BLaER1 treated with 17β-estradiol and CSF1 and Interleukin-3, amounts not matched to agents 10 nM and 100 nM (cell line): ENCODE measurements around the gene RPN2.

Source experiments
- H3K27ac ChIP-seq, 11 experiments: shearing (Covaris generic); formaldehyde crosslinking; 2 replicates each; pipeline ENCODE4 v1.8.1; 2022
- H3K27me3 ChIP-seq, 11 experiments: shearing (Covaris generic); formaldehyde crosslinking; 2 replicates each; pipeline ENCODE4 v1.8.1; 2022
- H3K36me3 ChIP-seq, 11 experiments: shearing (Covaris generic); formaldehyde crosslinking; 2 replicates each; pipeline ENCODE4 v1.8.1; 2022
- H3K4me1 ChIP-seq, 10 experiments: shearing (Covaris generic); formaldehyde crosslinking; 2 replicates each; pipeline ENCODE4 v1.8.1; 2022
- H3K4me2 ChIP-seq, 11 experiments: shearing (Covaris generic); formaldehyde crosslinking; 2 replicates each; pipeline ENCODE4 v1.8.1; 2022
- H3K4me3 ChIP-seq, 10 experiments: shearing (Covaris generic); formaldehyde crosslinking; 2 replicates each; pipeline ENCODE4 v1.8.1; 2022
- H3K9ac ChIP-seq, 11 experiments: shearing (Covaris generic); formaldehyde crosslinking; 2 replicates each; pipeline ENCODE4 v1.8.1; 2022
- H3K9me3 ChIP-seq, 11 experiments: shearing (Covaris generic); formaldehyde crosslinking; replicated peaks in 1 of 11; 2 replicates each; pipeline ENCODE4 v1.8.1; 2022
- H4K20me1 ChIP-seq, 11 experiments: shearing (Covaris generic); formaldehyde crosslinking; 2 replicates each; pipeline ENCODE4 v1.8.1; 2022
- Cebpa-rat ChIP-seq, 11 experiments: shearing (Covaris generic); IDR thresholded peaks; 2 replicates each; pipeline ENCODE4 v1.8.1; 2022

RPN2 gene

DNA sequence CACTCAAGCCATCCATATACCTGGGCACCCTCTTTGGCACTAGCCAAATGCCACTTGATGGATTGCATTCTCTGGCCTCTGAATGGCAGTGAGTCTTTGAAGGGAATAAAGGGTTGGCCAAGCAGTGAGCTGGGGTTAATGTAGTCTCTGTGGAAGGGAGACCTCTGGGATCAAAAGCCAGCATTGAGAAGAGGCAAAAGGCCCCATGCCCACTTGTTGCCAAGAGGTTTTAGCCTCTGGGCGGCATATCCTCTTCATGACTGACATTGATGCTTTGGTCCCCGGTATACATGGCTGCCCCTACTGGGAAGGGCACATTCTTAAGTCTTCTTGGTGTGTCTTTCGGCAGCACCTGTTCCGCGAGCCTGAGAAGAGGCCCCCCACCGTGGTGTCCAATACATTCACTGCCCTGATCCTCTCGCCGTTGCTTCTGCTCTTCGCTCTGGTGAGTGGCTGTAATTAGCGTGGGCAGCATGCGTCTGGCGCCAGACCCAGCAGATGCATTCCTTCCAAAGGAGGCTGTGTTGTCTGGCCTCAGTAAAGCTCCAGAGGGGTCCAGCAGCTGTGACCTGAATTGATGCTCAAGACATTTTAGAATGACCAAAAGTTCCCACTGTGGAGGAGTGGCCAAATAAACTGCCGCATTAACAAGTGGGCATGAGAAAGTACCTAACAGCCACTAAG, 53.0 kb downstream of the RPN2 start:
- Histone ChIP-seq H3K9me3 (no peaks in the 10 kb centered on the region), H3K27ac (no peak overlapping the region), H4K20me1 (peaks cover 0 to 75% (median 33%) of the 10 kb centered on the region in 11 experiments; a peak in 18 of 22 replicates), H3K4me1 (peaks cover 0 to 20% (median 11%) of the 10 kb centered on the region in 10 experiments; a peak in 14 of 20 replicates), H3K36me3 (peaks cover 100% of the 10 kb centered on the region in 11 experiments), H3K4me2 (no peak overlapping the region), H3K27me3 (no peaks in the 10 kb centered on the region), H3K4me3 (no peak overlapping the region), H3K9ac (no peak overlapping the region)
- no peak for TF ChIP-seq Cebpa-rat (IDR thresholded peaks at IDR 0.05)

DNA sequence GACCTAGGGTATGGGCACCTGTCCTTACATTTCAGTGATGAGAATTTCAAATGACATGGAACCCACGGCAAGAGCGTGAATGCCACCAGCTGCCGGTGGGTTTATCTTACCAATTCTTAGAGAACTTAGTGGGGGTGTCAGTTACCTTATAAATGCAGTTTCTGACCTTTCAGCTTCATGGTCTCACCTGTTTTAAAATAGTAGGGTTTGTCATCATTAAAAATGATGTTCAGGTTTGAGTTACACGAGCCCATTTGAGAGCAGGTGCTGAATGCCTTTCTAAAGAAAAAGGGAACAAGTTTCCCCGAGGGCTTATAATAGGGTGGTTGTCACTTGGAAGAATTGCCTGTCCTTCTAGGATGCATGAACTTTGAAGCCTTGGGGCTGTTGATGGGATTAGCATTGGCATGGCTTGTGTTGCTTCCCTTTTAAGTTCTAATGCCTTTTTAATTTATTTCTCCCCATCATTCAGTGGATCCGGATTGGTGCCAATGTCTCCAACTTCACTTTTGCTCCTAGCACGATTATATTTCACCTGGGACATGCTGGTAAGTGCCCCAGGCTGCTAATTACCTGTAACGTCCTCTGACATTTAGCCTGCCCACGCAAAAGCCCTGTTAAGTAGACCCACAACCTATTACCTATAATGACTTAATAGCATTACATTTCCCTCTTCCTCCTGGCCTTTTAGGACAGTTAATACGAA, 54.6 kb downstream of the RPN2 start:
- Histone ChIP-seq H3K4me1 (peaks cover 0 to 20% (median 11%) of the 10 kb centered on the region in 10 experiments; a peak in 14 of 20 replicates), H3K9ac (no peak overlapping the region), H3K9me3 (no peaks in the 10 kb centered on the region), H3K36me3 (peaks cover 100% of the 10 kb centered on the region in 11 experiments), H3K27me3 (no peaks in the 10 kb centered on the region), H3K4me2 (no peak overlapping the region), H3K27ac (no peak overlapping the region), H4K20me1 (peaks cover 0 to 64% (median 30%) of the 10 kb centered on the region in 11 experiments; a peak in 18 of 22 replicates), H3K4me3 (no peak overlapping the region)
- TF ChIP-seq Cebpa-rat (IDR thresholded peaks at IDR 0.05) = no peak

- Histone ChIP-seq H3K27ac (no peak overlapping the region), H3K36me3 (peaks cover 100% of the 10 kb centered on the region in 11 experiments), H3K27me3 (no peaks in the 10 kb centered on the region), H3K9me3 (no peaks in the 10 kb centered on the region), H3K4me1 (peaks cover 0 to 20% (median 11%) of the 10 kb centered on the region in 10 experiments; a peak in 14 of 20 replicates), H3K4me2 (peak overlapping the region in 2 of 11 experiments; percentile 55 to 60; a peak in 7 of 22 replicates), H4K20me1 (peaks cover 0 to 64% (median 25%) of the 10 kb centered on the region in 11 experiments; a peak in 18 of 22 replicates), H3K4me3 (no peak overlapping the region), H3K9ac (no peak overlapping the region)
- no peak for TF ChIP-seq Cebpa-rat (IDR thresholded peaks at IDR 0.05)
Measured at GRCh38 chr20:37234254-37234581, 55.1 kb downstream of the RPN2 start.

GRCh38 chr20:37235065-37235464, 55.9 kb downstream of the RPN2 start:
- Histone ChIP-seq H3K9ac (peak overlapping the region in 4 of 11 experiments; percentile 29 to 44 (median 34); a peak in 4 of 22 replicates), H3K27ac (no peak overlapping the region), H4K20me1 (peaks cover 0 to 57% (median 22%) of the 10 kb centered on the region in 11 experiments; a peak in 16 of 22 replicates), H3K4me1 (peaks cover 0 to 20% (median 11%) of the 10 kb centered on the region in 10 experiments; a peak in 14 of 20 replicates), H3K4me2 (peak overlapping the region in 5 of 11 experiments; percentile 38 to 60 (median 47); a peak in 9 of 22 replicates), H3K27me3 (no peaks in the 10 kb centered on the region), H3K4me3 (no peak overlapping the region), H3K9me3 (no peaks in the 10 kb centered on the region), H3K36me3 (peaks cover 100% of the 10 kb centered on the region in 11 experiments)
- no peak for TF ChIP-seq Cebpa-rat (IDR thresholded peaks at IDR 0.05)

DNA sequence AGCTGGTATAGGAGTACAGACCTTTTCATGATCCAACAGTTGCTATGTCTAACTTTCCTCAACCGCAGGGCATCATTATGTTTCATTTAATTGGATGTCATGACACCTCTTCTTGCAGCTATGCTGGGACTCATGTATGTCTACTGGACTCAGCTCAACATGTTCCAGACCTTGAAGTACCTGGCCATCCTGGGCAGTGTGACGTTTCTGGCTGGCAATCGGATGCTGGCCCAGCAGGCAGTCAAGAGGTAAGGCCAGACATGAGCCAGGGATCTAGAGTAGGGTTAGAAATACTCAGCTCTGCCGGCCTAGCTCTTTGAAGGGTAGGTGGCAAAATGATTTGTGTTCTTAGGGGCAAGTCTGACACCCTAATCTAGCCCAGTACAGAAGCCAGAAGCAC, 57.3 kb downstream of the RPN2 start:
- Histone ChIP-seq H3K36me3 (peaks cover 100% of the 10 kb centered on the region in 11 experiments), H3K4me3 (no peak overlapping the region), H3K27ac (no peak overlapping the region), H4K20me1 (peaks cover 0 to 56% (median 23%) of the 10 kb centered on the region in 11 experiments; a peak in 16 of 22 replicates), H3K9me3 (no peaks in the 10 kb centered on the region), H3K4me2 (no peak overlapping the region), H3K9ac (no peak overlapping the region), H3K27me3 (no peaks in the 10 kb centered on the region), H3K4me1 (peaks cover 0 to 20% (median 11%) of the 10 kb centered on the region in 10 experiments; a peak in 14 of 20 replicates)
- TF ChIP-seq Cebpa-rat (IDR thresholded peaks at IDR 0.05) = no peak

GRCh38 chr20:37237656-37238055, 58.5 kb downstream of the RPN2 start:
- H3K4me2 ChIP-seq = no peak overlapping the region
- no peak for TF ChIP-seq Cebpa-rat (IDR thresholded peaks at IDR 0.05)
- no peak overlapping the region for H3K4me3 ChIP-seq
- H3K27ac ChIP-seq = no peak overlapping the region
- H3K36me3 ChIP-seq = peaks cover 100% of the 10 kb centered on the region in 11 experiments
- H3K9me3 ChIP-seq = no peaks in the 10 kb centered on the region
- no peaks in the 10 kb centered on the region for H3K27me3 ChIP-seq
- H3K9ac ChIP-seq = no peak overlapping the region
- peaks cover 0 to 44% (median 22%) of the 10 kb centered on the region in 11 experiments; a peak in 16 of 22 replicates for H4K20me1 ChIP-seq
- peaks cover 0 to 20% (median 11%) of the 10 kb centered on the region in 10 experiments; a peak in 14 of 20 replicates for H3K4me1 ChIP-seq

DNA sequence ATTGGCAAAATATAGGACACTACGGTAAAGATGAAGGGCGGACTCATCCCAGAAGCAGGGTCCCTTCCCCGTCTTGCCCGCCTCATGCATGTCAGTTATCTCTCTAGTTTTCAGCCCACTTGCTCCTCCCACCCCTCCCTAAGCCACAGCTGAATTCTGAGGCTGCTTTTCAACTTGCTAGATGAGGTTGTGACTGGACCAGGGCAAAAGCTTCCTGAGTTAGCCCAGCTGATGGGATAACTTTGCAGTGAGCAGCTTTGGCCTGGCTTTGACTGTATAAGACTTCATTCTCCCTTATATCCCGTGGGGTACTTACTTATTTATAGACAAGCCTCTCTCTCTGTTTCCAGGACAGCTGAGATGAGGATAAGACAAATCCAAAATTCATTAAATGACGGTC, 59.3 kb downstream of the RPN2 start:
- H3K9ac ChIP-seq = no peak overlapping the region
- H3K27me3 ChIP-seq = no peaks in the 10 kb centered on the region
- TF ChIP-seq Cebpa-rat (IDR thresholded peaks at IDR 0.05) = no peak
- peaks cover 0 to 38% (median 21%) of the 10 kb centered on the region in 11 experiments; a peak in 15 of 22 replicates for H4K20me1 ChIP-seq
- no peak overlapping the region for H3K4me3 ChIP-seq
- H3K4me1 ChIP-seq = peaks cover 0 to 20% (median 11%) of the 10 kb centered on the region in 10 experiments; a peak in 14 of 20 replicates
- no peaks in the 10 kb centered on the region for H3K9me3 ChIP-seq
- H3K4me2 ChIP-seq = no peak overlapping the region
- peaks cover 100% of the 10 kb centered on the region in 11 experiments for H3K36me3 ChIP-seq
- H3K27ac ChIP-seq = no peak overlapping the region

GRCh38 chr20:37238935-37239451, 59.9 kb downstream of the RPN2 start:
- Histone ChIP-seq H3K36me3 (peaks cover 100% of the 10 kb centered on the region in 11 experiments), H3K4me3 (no peak overlapping the region), H3K27me3 (no peaks in the 10 kb centered on the region), H3K27ac (no peak overlapping the region), H4K20me1 (peaks cover 0 to 38% (median 19%) of the 10 kb centered on the region in 11 experiments; a peak in 15 of 22 replicates), H3K4me2 (no peak overlapping the region), H3K9ac (no peak overlapping the region), H3K9me3 (no peaks in the 10 kb centered on the region), H3K4me1 (peaks cover 0 to 15% (median 10%) of the 10 kb centered on the region in 10 experiments; a peak in 14 of 20 replicates)
- TF ChIP-seq Cebpa-rat (IDR thresholded peaks at IDR 0.05) = no peak
